Left kidney (tissue), 2 donors: ENCODE measurements around the gene ORC3. TPM values are rescaled to one million over a fixed set of nuclear protein-coding genes. Genes with fewer than 3 reads are reported as not detected.
"Not testable (repeated sequence)": the region's sequence is repeated elsewhere in the genome, so short reads cannot be mapped to it uniquely, and the experiment has no call there.

ENCODE experiments used
- DNase-seq: peaks from one replicate; pipeline ENCODE4 v3.0.0-alpha.2; 2013
- polyA plus RNA-seq: library from polyadenylated mRNA; unstranded; fragments of 120-200 nt; gene quantifications from one replicate; pipeline ENCODE4 v1.2.1, GENCODE V29; 2013; ENCODE audit not compliant: insufficient read length

Gene ORC3
- polyA plus RNA-seq, 1 donor, result 47.5 TPM

DNA sequence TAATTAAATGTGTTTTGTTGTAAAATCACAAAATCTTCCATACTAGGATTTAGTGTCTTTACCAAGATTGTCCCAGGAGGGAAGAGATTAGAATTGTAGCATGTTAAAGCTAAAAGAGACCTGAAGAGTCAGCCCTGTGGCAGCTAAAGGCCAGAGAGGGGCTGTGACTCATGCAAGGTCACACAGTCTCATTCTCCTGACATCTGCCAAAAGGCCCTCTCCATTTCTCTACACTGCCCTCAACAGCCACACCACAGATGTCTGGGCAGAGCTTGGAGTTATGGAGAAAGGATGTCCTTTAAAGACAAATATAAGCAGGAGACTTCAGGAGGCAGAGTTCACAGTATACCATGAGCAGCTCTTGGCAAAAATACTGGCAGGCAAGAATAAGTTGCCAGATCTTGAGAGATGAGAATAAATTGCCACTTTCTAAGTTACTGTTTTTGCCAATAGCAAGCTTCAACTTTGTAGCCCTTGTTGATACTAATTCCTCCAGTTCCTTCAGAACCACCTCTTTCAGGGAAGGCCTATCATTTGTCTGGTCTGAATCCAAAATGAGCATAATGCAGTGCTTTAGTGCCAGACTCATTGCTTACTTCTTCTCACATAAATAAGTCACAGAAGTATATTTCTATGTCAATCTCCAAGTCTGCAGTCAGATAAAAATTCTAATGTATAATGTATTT is 70.4 kb downstream of the ORC3 start:
- DNase-seq, result no peak

DNA sequence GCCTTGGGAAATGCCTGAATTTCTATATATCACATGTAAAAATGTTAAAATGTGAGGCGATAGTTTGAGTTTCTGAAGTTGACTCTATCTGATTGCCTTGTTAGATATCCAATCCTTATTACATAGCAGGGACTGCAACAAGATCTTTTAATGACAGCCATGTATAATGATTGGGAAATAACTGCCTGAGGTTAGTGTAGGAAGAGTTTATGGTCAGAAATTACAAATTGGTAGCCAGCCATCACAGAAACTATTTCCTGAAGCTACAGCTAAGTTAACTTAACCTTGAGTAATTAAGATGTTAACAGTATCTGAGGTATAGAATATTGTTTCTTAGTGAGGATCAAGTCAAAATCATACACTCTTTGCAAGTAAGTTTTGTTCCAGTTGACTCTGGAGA is 71.1 kb downstream of the ORC3 start:
- DNase-seq, result no peak

DNA sequence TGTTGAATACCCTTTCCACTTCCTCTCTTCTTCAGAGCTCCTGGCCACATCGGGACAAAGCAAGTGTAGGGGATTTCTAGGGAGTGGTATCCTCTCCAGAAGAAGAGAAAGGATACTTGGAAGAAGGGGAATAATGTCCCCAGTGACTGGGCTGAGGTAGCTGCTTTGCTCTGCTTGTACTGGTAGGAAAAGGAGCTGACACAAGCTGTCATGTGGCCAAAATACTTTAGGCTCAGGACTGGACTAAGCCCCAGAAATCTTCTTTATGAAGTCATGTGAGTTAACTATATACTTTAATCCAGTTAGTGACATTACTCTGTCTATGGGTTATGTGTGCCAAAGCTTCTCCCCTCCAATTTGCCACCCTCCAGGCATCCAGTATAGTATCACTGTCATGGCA is 71.6 kb downstream of the ORC3 start:
- DNase-seq, result no peak

- no peak for DNase-seq
Observed at GRCh38 chr6:87663434-87663833, 73.5 kb downstream of the ORC3 start.

GRCh38 chr6:87664921-87665485 is 75.1 kb downstream of the ORC3 start:
- no peak for DNase-seq

DNA sequence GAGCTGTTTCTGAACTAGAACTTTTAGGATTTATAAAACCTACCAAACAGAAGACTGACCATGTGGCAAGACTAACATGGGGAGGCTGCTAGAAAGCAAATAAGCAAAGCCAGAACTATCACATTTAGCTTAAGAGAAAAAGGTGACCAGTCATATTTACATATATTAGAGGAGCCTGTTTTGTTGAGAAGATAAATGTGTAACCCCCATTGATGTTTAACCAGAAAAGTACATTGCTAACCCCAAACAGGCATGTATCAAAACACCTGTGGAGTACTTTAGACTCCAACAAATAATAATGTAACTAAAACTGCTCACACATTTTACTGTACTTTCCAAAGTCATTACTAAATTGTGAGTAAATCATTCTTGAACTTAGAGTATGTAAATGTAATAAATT is 77.1 kb downstream of the ORC3 start:
- no peak for DNase-seq

- no peak for DNase-seq
Observed at GRCh38 chr6:87668013-87668412, 78.1 kb downstream of the ORC3 start.

- DNase-seq, result no peak
Observed at GRCh38 chr6:87669051-87669450, 79.1 kb downstream of the ORC3 start.

DNA sequence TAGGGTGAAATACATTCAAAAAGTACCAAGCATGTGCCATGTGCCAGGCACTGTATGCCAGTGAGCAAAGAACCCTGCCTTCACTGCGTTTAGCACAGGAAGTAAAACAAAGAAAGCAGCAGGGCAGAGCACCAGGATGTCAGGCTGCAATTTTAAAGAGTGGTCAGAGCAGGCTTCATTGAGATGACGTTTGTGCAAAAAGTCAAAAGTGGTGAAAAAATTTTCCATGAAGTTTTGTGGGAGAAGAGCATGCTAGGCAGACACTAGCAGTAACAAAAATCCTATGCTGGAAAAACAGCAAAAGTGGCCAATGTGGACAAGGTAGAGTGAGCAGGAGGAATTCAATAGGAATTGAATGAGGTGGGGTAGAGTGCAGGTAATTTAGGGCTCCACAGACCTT is 80.8 kb downstream of the ORC3 start:
- DNase-seq, result peak; percentile 12

- no peak for DNase-seq
Observed at GRCh38 chr6:87671555-87672029, 81.7 kb downstream of the ORC3 start.

DNA sequence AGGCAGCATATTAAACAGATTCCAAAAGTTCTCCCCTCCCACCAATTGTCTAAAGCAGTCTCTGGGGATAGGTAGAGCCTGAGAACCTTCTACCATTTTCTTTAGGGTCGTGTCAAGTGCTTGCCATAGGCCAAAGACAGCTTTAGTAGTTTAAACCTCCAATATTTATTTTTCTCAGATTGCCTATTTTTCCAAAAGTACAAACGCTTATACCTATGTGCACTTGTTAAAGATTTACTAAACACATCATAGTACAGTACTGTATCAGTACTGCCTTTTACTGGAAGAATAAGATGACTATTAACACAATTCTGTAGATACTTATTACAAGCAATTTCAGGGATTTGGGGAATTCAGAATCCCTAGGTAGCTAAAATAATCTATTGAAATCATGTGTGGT is 82.7 kb downstream of the ORC3 start:
- DNase-seq, result no peak

- no peak for DNase-seq
Observed at GRCh38 chr6:87673237-87673636, 83.3 kb downstream of the ORC3 start.

DNA sequence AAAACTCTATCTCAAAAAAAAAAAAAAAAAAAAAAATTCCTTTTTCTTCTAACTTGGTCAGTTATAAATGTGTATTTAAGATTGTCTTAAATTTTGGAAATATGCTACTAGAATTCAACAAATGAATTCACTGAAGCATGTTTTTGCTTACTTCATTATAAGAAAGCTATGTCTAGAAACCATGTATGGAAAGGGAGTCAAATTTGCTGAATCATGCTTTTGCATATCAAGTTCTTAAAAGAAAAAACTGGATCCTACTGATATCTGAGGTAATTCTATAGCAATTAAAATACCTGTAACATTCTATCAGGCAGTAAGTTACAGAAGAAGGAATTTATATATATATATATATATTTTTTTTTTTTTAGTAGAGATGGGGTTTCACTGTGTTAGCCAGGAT is 84.4 kb downstream of the ORC3 start:
- DNase-seq, result no peak

DNA sequence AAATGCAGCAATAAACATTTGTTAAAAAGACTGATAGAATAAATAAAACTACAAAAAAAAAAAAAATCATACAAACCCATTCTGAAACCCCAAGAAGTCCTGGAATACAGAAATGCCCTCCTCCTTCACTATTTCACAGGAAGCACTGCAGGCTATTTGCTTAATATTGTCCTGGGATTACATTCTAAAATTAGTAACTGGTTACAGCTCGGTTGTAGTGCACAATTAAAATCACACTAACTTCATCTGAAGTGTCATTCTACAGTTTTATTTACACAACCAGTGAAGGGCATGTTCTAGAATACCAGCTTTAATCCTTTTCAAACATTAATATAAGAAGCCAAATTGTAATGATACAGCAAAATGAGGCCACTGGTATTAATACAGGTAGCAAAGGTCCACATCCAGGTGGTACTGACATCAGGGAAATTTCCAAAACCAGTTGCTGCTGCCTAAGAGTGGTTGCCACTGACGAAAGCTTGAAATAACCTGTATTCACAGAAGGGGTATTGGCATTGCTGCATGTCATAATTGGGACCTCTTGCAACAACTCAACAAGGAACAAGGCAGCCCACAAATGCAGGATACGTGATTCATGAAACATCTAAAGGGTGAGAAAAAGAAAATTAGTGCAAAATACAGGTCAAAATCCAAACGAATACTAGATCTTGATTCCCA is 85.2 kb downstream of the ORC3 start:
- DNase-seq, result no peak

DNA sequence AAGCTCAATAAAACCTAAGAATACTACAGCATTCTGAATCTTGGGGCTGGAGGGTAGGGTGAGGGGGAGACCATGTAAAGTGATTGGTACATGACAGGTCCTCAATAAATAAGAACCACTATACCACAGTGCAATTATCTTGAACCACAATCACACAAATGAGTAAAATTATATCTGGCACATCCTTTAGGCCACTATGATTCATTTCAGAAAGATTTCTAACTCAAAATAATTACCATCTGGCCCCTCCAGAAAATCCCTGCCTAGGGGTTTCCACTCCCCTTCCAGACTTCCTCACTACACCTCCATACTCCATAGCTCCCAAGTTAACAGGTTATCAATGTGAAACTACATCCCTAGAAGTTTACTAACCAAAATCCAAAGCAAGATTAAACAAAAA is 92.4 kb downstream of the ORC3 start:
- no peak for DNase-seq

- no peak for DNase-seq
Observed at GRCh38 chr6:87683890-87684289, 94.0 kb downstream of the ORC3 start.

DNA sequence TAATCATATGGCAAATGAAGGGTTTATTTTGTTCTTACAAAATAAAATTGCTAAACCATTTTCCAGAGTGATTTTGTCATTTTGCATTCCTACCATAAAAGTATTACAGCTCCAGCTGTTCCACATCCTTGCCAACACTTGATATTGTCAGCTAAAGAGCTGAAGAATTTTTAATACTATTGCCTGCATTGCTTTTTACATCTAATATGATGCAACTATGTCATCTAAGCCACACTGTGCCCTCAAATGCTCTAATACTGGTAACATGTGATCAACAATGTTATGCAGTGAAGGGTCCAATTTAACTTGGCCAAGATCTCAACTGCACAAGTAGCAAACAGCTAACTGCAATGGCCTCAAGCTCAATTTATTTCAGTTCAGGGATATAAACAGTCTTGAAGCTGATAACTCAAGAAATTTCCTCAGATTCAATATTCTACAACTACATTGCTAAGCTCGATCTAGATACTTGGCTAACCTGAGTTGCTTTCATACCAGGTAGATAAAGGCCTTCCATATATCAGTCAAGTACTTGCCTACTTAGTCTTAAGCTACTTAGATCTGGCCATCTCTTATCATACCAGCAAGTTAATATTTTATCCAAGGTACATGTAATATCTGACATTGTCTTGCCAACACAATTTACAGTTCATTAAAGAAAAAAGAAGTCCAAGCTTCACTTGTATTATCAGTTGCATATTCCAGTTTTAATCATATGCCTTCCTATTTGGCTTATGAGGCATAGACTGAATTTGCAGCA is 95.1 kb downstream of the ORC3 start:
- no peak for DNase-seq

DNA sequence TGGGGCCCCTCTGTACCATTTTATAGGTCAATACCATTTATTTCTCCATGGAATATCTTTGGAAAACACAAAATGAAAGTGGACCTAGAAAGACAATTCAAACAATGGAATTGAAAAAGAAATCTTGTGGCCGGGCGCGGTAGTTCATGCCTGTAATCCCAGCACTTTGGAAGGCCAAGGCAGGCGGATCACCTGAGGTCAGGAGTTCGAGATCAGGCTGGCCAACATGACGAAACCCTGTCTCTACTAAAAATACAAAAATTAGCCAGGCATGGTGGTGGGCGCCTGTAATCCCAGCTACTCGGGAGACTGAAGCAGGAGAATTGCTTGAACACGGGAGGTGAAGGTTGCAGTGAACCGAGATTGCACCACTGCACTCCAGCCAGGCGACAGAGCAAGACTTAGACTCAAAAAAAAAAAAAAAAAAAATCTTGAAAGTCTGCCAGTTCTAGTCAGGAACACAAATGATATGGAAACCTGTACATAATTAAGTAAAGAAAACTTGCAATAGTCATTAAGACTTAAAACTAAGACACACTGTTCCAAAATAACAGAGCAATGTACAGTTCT is 96.8 kb downstream of the ORC3 start:
- not testable (repeated sequence) for DNase-seq

GRCh38 chr6:87687296-87687695 is 97.4 kb downstream of the ORC3 start:
- no peak for DNase-seq

- DNase-seq, result not testable (repeated sequence)
Observed at GRCh38 chr6:87687893-87688292, 98.0 kb downstream of the ORC3 start.

GRCh38 chr6:87690441-87690840 is 100.5 kb downstream of the ORC3 start:
- no peak for DNase-seq

DNA sequence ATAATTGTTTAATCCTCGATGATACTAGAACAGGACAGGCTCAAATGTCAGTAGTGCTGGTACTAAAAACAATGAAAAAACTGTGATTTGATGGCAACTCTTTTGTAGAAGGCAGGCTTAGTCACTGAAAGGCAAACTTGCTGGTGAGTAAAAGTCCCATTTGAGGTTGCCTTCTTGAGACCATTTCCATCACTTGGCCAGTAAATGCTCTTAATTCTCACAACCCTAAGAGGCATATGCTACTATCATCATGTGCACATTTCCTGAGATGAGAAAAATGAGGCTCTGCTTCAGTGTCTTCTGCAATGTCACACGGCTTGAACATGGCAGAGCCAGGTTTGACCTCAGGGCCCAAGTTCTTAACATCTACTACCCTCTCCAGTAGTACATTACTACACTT is 102.2 kb downstream of the ORC3 start:
- DNase-seq, result no peak

DNA sequence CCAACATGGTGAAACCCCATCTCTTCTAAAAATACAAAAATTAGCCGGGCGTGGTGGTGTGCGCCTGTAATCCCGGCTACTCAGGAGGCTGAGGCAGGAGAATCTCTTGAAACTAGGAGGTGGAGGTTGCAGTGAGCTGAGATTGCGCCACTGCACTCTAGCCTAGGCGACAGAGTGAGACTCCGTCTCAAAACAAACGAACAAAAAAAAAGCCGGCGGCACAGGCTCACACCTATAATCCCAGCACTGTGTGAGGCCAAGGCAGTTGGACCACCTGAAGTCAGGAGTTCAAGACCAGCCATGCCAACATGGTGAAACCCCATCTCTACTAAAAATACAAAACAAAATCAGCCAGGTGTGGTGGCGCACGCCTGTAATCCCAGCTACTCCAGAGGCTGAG is 106.9 kb downstream of the ORC3 start:
- not testable (repeated sequence) for DNase-seq
